Mammary epithelial cell (primary cell): ENCODE measurements around the gene MYO5A.

Source experiments
- CTCF ChIP-seq, 2 donors: IDR thresholded peaks in 1 of 2; conservative IDR thresholded peaks in 1 of 2; 2 replicates each; pipeline ENCODE4 v1.5.1; 2011 to 2012; ENCODE audit warnings: inconsistent platforms in 2 of 2, low read length in 2 of 2, mild to moderate bottlenecking in 2 of 2, control low read depth in 1 of 2, low read depth in 1 of 2; ENCODE audit not compliant: insufficient read depth in 1 of 2; ENCODE audit errors: extremely low read depth in 1 of 2
- EZH2 ChIP-seq: IDR thresholded peaks from 2 replicates; pipeline ENCODE4 v1.6.1; 2012; ENCODE audit warnings: low read length, inconsistent platforms, borderline replicate concordance

DNA sequence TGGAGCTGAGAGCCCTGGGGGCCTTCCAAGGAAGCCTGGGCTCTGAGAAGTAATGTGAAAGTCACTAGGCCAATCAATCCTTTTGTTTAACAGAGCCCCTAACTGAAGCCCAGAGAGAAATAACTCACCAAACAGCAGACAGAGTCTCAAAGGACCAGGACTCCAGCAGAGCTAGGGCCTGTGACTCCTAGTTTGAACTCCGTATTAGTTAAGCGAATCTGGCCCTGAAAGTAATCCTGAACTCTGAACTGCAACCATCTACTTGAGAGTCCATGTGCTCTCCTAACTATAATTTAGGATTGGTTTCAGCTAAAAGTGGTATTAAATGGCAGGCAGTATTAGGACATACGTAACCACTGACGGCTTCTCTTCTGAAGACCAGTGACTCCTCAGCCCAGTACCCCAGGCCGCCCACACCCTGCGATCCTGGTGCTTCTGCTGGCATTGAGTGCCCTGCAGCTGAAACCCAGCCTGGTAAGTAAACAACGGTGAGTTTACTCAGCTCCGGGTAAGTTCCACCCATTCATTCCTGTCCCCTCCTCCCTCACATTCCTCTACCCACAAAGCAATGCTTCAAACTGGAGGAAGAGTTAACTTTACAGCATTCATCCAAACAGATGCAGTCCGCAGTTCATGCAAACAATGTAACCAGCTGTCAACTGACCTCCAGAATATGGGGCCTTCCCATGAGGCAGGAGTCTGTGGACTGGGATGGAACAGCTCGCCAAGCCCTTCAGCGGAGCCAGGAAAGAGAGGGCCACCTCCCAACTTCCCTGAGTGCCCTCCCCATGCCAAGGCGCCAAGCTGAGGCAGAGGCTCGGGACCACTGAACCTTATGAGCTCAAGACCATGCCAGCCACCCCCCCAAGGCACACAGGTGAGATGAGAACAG, 240.4 kb downstream of the MYO5A start:
- TF ChIP-seq EZH2 = no peak
- no peak for TF ChIP-seq CTCF (conservative IDR thresholded peaks at IDR 0.05 in 1 of 2, IDR thresholded peaks at IDR 0.05 in 1 of 2; ENCODE audit: extremely low read depth in 1 of 2, insufficient read depth in 1 of 2, low read depth in 1 of 2, low read length in 2 of 2)
